Spinal cord (tissue), 10 donors: Measurements from ENCODE around the gene IFNA8. TPM values are rescaled to one million over a fixed set of nuclear protein-coding genes. Genes with fewer than 3 reads are reported as not detected.
"Not testable (repeated sequence)": the region's sequence is repeated elsewhere in the genome, so short reads cannot be mapped to it uniquely, and the experiment has no call there.

Source experiments
- DNase-seq, 6 donors: peaks; one replicate each; pipeline versions ENCODE4 v3.0.0 to v3.0.0-alpha.2; 2013 to 2015; ENCODE audit warnings: low spot score in 6 of 6, low read depth in 4 of 6
- H3K27ac ChIP-seq: one replicate; pipeline ENCODE4 v1.5.1; 2013; ENCODE audit warnings: low read depth, low read length, control low read depth
- H3K27me3 ChIP-seq: one replicate; pipeline ENCODE4 v1.6.1; 2013; ENCODE audit warnings: low read length; ENCODE audit not compliant: control insufficient read depth, insufficient read depth
- H3K36me3 ChIP-seq: one replicate; pipeline ENCODE4 v1.6.1; 2013; ENCODE audit warnings: low read length; ENCODE audit not compliant: control insufficient read depth, insufficient read depth
- H3K4me1 ChIP-seq: one replicate; pipeline ENCODE4 v1.6.1; 2013; ENCODE audit warnings: low read length; ENCODE audit not compliant: control insufficient read depth, insufficient read depth
- H3K4me3 ChIP-seq: one replicate; pipeline ENCODE4 v1.5.1; 2013; ENCODE audit warnings: low read depth, low read length, control low read depth
- H3K9me3 ChIP-seq: one replicate; pipeline ENCODE4 v1.6.1; 2013; ENCODE audit warnings: low read length; ENCODE audit not compliant: control insufficient read depth, insufficient read depth
- WGBS: methylation state at CpG from one replicate; pipeline ENCODE4 v1.1.5; 2013; ENCODE audit warnings: missing lambda C conversion rate; ENCODE audit not compliant: insufficient coverage; 5-methylcytosine and 5-hydroxymethylcytosine counted together
- long read RNA-seq, 4 donors: transcript quantifications; one replicate each; lab custom pipeline, GENCODE V29; 2026
- polyA plus RNA-seq, 2 donors: library from polyadenylated mRNA; unstranded; fragments of 120-200 nt; gene quantifications; one replicate each; pipeline ENCODE4 v1.2.1, GENCODE V29; 2013; ENCODE audit not compliant: insufficient read length in 2 of 2
- total RNA-seq, 2 donors: library from RNA; depleted of rRNA in 1 of 2; stranded (reverse); fragments of 120-200 nt in 1 of 2; fragments of >200 nt in 1 of 2; gene quantifications; one replicate each; pipeline versions ENCODE4 v1.2.3 to v1.2.4, GENCODE V29; 2013 to 2014
- donor health status: healthy.

Gene IFNA8
- total RNA-seq (not detected), polyA plus RNA-seq (not detected)
- long read RNA-seq, donor 1, result 0 reads
- long read RNA-seq, donor 2, result 0 reads
- long read RNA-seq, donor 3, result 0 reads
- long read RNA-seq, donor 4, result 0 reads

GRCh38 chr9:21408817-21409216 lies at the start of gene IFNA8:
Gene IFNA8 (plus strand): TSS chr9:21409117. CDS start chr9:21409177, 60 bp downstream.
- Histone ChIP-seq H3K9me3 (no peaks in the 10 kb centered on the region), H3K27ac (no peak within 1 kb of the TSS), H3K36me3 (no peaks in the 10 kb centered on the region), H3K4me1 (no peaks in the 10 kb centered on the region), H3K27me3 (no peaks in the 10 kb centered on the region), H3K4me3 (no peak within 1 kb of the TSS)
- no peak for DNase-seq
- 100% methylated on average over 1 of the region's 1 CpG for WGBS

- WGBS, result 100% methylated on average over 1 of the region's 8 CpGs
- H3K27ac ChIP-seq, result no peak overlapping the region
- no peaks in the 10 kb centered on the region for H3K36me3 ChIP-seq
These were observed 46.6 kb upstream of the IFNA8 start for GRCh38 chr9:21362287-21362686.

GRCh38 chr9:21367169-21367568 lies 41.7 kb upstream of the IFNA8 start:
- not testable (repeated sequence) for H3K4me1 ChIP-seq, H3K9me3 ChIP-seq, DNase-seq, H3K27me3 ChIP-seq, H3K27ac ChIP-seq, H3K36me3 ChIP-seq, H3K4me3 ChIP-seq
- no CpG with 5 or more reads among the region's 2 CpGs for WGBS

More at GRCh38 chr9:21362287-21362686, 46.6 kb upstream of the IFNA8 start:
- no peak for DNase-seq
- no peaks in the 10 kb centered on the region for H3K4me1 ChIP-seq
- H3K4me3 ChIP-seq, result no peak overlapping the region
- no peaks in the 10 kb centered on the region for H3K9me3 ChIP-seq
- no peaks in the 10 kb centered on the region for H3K27me3 ChIP-seq

DNA sequence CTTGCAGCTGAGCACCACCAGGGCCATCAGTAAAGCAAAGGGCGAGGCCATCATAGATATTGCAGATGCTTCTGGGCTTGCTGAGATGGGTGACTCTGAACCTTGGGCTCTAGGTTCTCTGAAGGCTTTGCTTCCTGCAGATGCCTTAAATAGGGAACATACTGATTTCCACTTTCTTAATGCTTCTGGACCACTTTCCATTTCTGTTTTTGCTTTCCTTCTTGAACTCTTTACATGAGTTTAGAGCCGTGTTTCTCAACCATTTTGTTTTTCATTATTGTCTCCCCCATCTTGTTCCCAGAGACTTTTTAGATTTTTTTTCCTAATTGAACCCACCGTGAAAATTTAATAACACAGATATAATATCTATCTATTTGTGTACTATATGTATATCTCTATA lies 41.0 kb upstream of the IFNA8 start, which contains the start of gene IFNA13:
TSS of gene IFNA13 (minus strand) at position 101 of the 400 bp plus-strand sequence. CDS start at position 54, 47 bp downstream.
- WGBS, result 100% methylated on average over 2 of the region's 3 CpGs
- no peak for DNase-seq
- Histone ChIP-seq H3K9me3 (no peaks in the 10 kb centered on the region), H3K27ac (no peak within 1 kb of the TSS), H3K4me1 (no peaks in the 10 kb centered on the region), H3K27me3 (no peaks in the 10 kb centered on the region), H3K4me3 (no peak within 1 kb of the TSS), H3K36me3 (no peaks in the 10 kb centered on the region)

DNA sequence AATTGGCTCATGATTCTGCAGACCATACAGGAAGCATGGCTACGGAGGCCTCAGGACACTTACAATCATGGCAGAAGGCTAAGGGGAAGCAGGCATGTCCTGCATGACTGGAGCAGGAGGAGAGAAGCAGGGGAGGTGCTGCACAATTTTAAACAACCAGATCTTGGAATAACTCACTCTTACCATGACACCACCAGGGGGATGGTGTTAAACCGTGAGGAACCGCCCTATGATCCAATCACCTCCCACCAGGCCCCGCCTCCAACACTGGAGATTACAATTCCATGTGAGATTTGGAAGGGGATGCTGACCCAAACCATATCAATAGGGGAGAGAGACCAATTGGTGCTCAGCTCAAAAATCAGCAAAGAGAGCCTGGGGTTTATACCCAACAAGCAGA lies 37.5 kb upstream of the IFNA8 start:
- H3K4me1 ChIP-seq, DNase-seq, H3K36me3 ChIP-seq, H3K4me3 ChIP-seq, H3K27ac ChIP-seq, H3K27me3 ChIP-seq, H3K9me3 ChIP-seq: not testable (repeated sequence)
- WGBS, result 100% methylated on average over 1 of the region's 4 CpGs

DNA sequence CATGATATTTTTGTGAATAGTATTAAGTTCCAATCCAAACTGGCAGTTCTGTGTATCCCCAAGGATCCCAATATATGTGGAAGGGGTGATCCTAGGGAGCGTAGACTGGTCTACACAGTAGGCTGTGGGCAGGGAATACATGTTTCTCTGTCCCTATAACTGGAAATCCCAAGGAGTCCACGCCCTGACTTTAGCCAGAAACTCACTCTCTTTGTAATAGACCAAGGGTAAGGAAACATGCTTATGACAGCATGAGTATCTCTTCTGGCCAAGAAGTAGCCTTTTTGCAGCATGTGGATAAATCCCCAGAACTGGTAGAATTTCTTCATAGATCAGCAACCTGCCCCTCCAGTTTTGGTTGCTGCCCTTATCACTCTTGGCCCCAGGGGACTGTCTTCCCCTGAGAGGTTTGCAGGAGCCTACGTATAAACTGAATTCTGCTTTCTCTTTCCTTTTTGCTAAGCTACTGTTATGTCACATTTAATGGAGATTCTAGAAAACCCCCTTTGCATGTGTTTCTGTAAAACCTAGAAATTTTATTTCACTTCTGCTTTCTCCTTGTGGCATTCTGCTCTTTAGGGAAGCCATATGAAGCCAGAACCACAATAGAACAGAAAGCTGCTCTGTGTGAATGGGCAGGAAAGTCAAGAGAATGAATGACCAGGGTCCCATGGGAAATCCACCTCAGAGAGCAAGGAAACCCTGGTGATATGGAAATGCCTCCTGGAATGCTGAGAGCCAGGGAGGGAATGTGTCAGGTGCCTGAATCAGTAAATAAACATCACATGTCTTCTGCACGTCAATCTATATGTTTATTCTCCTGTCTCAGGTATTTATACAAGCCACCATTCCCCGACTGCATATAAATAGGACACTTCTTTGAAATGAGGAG lies 27.2 kb upstream of the IFNA8 start:
- no peak for DNase-seq
- no peaks in the 10 kb centered on the region for H3K9me3 ChIP-seq
- H3K27ac ChIP-seq, result no peak overlapping the region
- no peak overlapping the region for H3K4me3 ChIP-seq
- H3K36me3 ChIP-seq, result no peaks in the 10 kb centered on the region
- no peaks in the 10 kb centered on the region for H3K4me1 ChIP-seq
- H3K27me3 ChIP-seq, result no peaks in the 10 kb centered on the region
- 100% methylated on average over 1 of the region's 5 CpGs for WGBS

- WGBS, result 63% methylated on average over 3 of the region's 4 CpGs
- Histone ChIP-seq H3K9me3 (no peaks in the 10 kb centered on the region), H3K4me3 (no peak overlapping the region), H3K4me1 (no peaks in the 10 kb centered on the region), H3K36me3 (no peaks in the 10 kb centered on the region), H3K27ac (no peak overlapping the region), H3K27me3 (no peaks in the 10 kb centered on the region)
- DNase-seq, result no peak
These were observed 25.3 kb upstream of the IFNA8 start for GRCh38 chr9:21383627-21384026.

DNA sequence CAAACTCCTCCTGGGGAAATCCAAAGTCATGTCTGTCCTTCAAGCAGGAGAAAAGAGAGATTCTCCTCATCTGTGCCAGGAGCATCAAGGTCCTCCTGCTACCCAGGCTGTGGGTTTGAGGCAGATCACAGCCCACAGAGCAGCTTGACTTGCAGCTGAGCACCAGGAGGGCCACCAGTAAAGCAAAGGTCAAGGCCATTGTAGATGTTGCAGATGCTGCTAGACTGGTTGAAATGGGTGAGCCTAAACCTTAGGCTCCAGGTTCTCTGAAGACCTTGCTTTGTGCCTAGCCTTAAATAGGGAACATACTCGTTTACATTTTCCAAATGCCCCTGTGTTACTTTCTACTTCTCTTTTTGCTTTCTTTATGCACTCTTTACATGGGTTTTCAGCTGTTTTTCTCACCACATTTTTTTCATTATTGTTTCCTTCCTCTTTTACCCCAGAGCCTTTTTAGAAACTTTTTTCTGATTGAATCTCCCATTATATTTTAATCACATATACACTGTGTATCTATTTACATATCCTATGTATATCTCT lies 23.7 kb upstream of the IFNA8 start, which contains the start of gene IFNA2:
TSS of gene IFNA2 (minus strand) at position 268 of the 540 bp plus-strand sequence. CDS start at position 199, 69 bp downstream.
- Histone ChIP-seq H3K27me3 (no peaks in the 10 kb centered on the region), H3K9me3 (no peaks in the 10 kb centered on the region), H3K27ac (no peak within 1 kb of the TSS), H3K36me3 (no peaks in the 10 kb centered on the region), H3K4me3 (no peak within 1 kb of the TSS), H3K4me1 (no peaks in the 10 kb centered on the region)
- DNase-seq, result no peak
- 78% methylated on average over 1 of the region's 1 CpG for WGBS

DNA sequence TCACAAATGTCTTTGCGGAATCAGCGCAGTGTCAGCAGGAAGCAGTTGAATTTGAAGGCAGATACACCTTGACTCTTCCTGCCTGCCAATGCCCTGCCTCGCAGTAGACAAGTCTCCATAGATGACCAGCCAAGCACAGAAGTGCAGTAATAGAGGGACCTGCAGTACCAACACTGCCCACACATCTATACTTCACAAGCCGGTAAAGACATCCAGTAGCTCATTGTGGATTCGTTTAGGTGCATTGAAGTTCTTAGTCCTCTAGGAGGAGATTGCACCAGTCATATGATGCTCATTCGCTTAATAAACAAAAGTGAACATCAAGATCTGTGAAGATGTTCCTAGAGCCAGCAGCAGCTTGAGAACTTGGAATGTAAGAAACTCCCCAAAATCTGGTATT lies 16.6 kb upstream of the IFNA8 start:
- no peak overlapping the region for H3K27ac ChIP-seq
- H3K27me3 ChIP-seq, result peaks cover 5% of the 10 kb centered on the region
- no peaks in the 10 kb centered on the region for H3K4me1 ChIP-seq
- no peaks in the 10 kb centered on the region for H3K36me3 ChIP-seq
- H3K4me3 ChIP-seq, result no peak overlapping the region
- no peaks in the 10 kb centered on the region for H3K9me3 ChIP-seq
- WGBS, result 90% methylated on average over 5 of the region's 6 CpGs
- no peak for DNase-seq
